Stomach (tissue), 4 donors: ENCODE data around the gene PBXIP1.

ENCODE experiments used
- CTCF ChIP-seq, 7 experiments: fragments of 450-650 bp in 4 of 7; fragments of 200-600 bp in 3 of 7; sonication (generic) in 3 of 7; IDR thresholded peaks; one replicate each; pipeline ENCODE4 v1.5.1; 2016 to 2019; ENCODE audit warnings: antibody characterized with exemption in 7 of 7, control low read depth in 2 of 7, mild to moderate bottlenecking in 1 of 7
- EP300 ChIP-seq: sonication (generic); formaldehyde crosslinking; IDR thresholded peaks from one replicate; pipeline ENCODE4 v1.6.1; 2017; ENCODE audit warnings: antibody characterized with exemption
- POLR2A ChIP-seq, 4 donors: fragments of 450-650 bp; IDR thresholded peaks; one replicate each; pipeline ENCODE4 v1.6.1; 2016; ENCODE audit warnings: antibody characterized with exemption in 4 of 4, control low read depth in 2 of 4, mild to moderate bottlenecking in 1 of 4, moderate library complexity in 1 of 4
- POLR2AphosphoS5 ChIP-seq, 3 donors: sonication (generic); formaldehyde crosslinking; IDR thresholded peaks; one replicate each; pipeline ENCODE4 v1.6.1; 2016; ENCODE audit warnings: antibody characterized with exemption in 3 of 3

GRCh38 chr1:154895798-154896197 is 60.1 kb downstream of the PBXIP1 start:
- no peak for TF ChIP-seq CTCF (IDR thresholded peaks at IDR 0.05)
- no peak for TF ChIP-seq EP300
- no peak for TF ChIP-seq POLR2A (IDR thresholded peaks at IDR 0.05)
- no peak for TF ChIP-seq POLR2AphosphoS5 (IDR thresholded peaks at IDR 0.05)
